SK-N-SH treated with all-trans-retinoic acid at 6 μM for 48 hours (cell line): Measurements from ENCODE around the gene RPS19BP1.

Experiments
- ATAC-seq: fragments of 200-7000 bp; cut with Tn5 transposase; 3 replicates; pipeline ENCODE4 v1.9.1; 2020; ENCODE audit warnings: mild to moderate bottlenecking, moderate library complexity
- ARNTL ChIP-seq: fragments of 450-650 bp; formaldehyde crosslinking; IDR thresholded peaks from 2 replicates; pipeline ENCODE4 v1.5.0; 2020; ENCODE audit warnings: low read depth, mild to moderate bottlenecking, moderate library complexity, borderline replicate concordance
- BACH2 ChIP-seq: fragments of 250-450 bp; sonication (Bioruptor Pico); IDR thresholded peaks from 2 replicates; pipeline ENCODE4 v1.9.0; 2021; ENCODE audit warnings: mild to moderate bottlenecking, borderline replicate concordance
- CSDC2 ChIP-seq: fragments of 250-450 bp; sonication (Bioruptor Pico); IDR thresholded peaks from 2 replicates; pipeline ENCODE4 v1.5.0; 2020; ENCODE audit warnings: mild to moderate bottlenecking, moderate library complexity
- ESRRG ChIP-seq: fragments of 250-450 bp; sonication (Bioruptor Pico); IDR thresholded peaks from 2 replicates; pipeline ENCODE4 v1.6.1; 2021; ENCODE audit warnings: mild to moderate bottlenecking
- GLIS3 ChIP-seq: fragments of 250-450 bp; sonication (Bioruptor Pico); IDR thresholded peaks from 2 replicates; pipeline ENCODE4 v1.5.0; 2020; ENCODE audit warnings: mild to moderate bottlenecking, moderate library complexity
- OSR1 ChIP-seq: fragments of 250-450 bp; sonication (Bioruptor Pico); IDR thresholded peaks from 2 replicates; pipeline ENCODE4 v1.8.0; 2022; ENCODE audit warnings: moderate library complexity, mild to moderate bottlenecking, inconsistent platforms
- PPARA ChIP-seq: fragments of 250-450 bp; sonication (Bioruptor Pico); IDR thresholded peaks from 2 replicates; pipeline ENCODE4 v1.5.0; 2020; ENCODE audit warnings: mild to moderate bottlenecking, borderline replicate concordance
- RARB ChIP-seq: fragments of 250-450 bp; sonication (Bioruptor Pico); IDR thresholded peaks from 2 replicates; pipeline ENCODE4 v1.8.0; 2021; ENCODE audit warnings: mild to moderate bottlenecking, moderate library complexity
- SNAI2 ChIP-seq: fragments of 250-450 bp; sonication (Bioruptor Pico); IDR thresholded peaks from 2 replicates; pipeline ENCODE4 v1.5.0; 2020; ENCODE audit warnings: mild to moderate bottlenecking, moderate library complexity
- TCF4 ChIP-seq: fragments of 250-450 bp; sonication (Bioruptor Pico); IDR thresholded peaks from 2 replicates; pipeline ENCODE4 v1.8.0; 2021; ENCODE audit warnings: mild to moderate bottlenecking, moderate library complexity, borderline replicate concordance
- TOX ChIP-seq: fragments of 250-450 bp; sonication (Bioruptor Pico); IDR thresholded peaks from 2 replicates; pipeline ENCODE4 v1.8.0; 2021; ENCODE audit warnings: mild to moderate bottlenecking, moderate library complexity, borderline replicate concordance
- ZC3H10 ChIP-seq: fragments of 250-450 bp; sonication (Bioruptor Pico); IDR thresholded peaks from 2 replicates; pipeline ENCODE4 v1.5.1; 2021; ENCODE audit warnings: mild to moderate bottlenecking, moderate library complexity
- ZFP30 ChIP-seq: fragments of 450-650 bp; formaldehyde crosslinking; IDR thresholded peaks from 2 replicates; pipeline ENCODE4 v1.5.0; 2022; ENCODE audit warnings: mild to moderate bottlenecking, moderate library complexity
- ZNF70 ChIP-seq: fragments of 450-650 bp; formaldehyde crosslinking; IDR thresholded peaks from 2 replicates; pipeline ENCODE4 v1.5.0; 2020; ENCODE audit warnings: mild to moderate bottlenecking, moderate library complexity
- ZNF8 ChIP-seq: fragments of 450-650 bp; formaldehyde crosslinking; IDR thresholded peaks from 2 replicates; pipeline ENCODE4 v1.5.0; 2020; ENCODE audit warnings: mild to moderate bottlenecking, moderate library complexity
- TF ChIP-seq, protein P1 (sequence below): fragments of 250-450 bp; sonication (Bioruptor Pico); IDR thresholded peaks from 2 replicates; pipeline ENCODE4 v1.5.0; 2020; ENCODE audit warnings: mild to moderate bottlenecking, moderate library complexity
- TF ChIP-seq, protein P2 (sequence below): fragments of 250-450 bp; sonication (Bioruptor Pico); IDR thresholded peaks from 2 replicates; pipeline ENCODE4 v1.5.1; 2021; ENCODE audit warnings: mild to moderate bottlenecking, moderate library complexity
- TF ChIP-seq, protein P3 (sequence below): fragments of 250-450 bp; sonication (Bioruptor Pico); IDR thresholded peaks from 2 replicates; pipeline ENCODE4 v1.5.1; 2020; ENCODE audit warnings: low read depth, mild to moderate bottlenecking, moderate library complexity
- TF ChIP-seq, protein P4 (sequence below): fragments of 250-450 bp; sonication (Bioruptor Pico); IDR thresholded peaks from 2 replicates; pipeline ENCODE4 v1.8.0; 2021; ENCODE audit warnings: low read depth, mild to moderate bottlenecking, moderate library complexity, borderline replicate concordance

The RPS19BP1 gene

DNA sequence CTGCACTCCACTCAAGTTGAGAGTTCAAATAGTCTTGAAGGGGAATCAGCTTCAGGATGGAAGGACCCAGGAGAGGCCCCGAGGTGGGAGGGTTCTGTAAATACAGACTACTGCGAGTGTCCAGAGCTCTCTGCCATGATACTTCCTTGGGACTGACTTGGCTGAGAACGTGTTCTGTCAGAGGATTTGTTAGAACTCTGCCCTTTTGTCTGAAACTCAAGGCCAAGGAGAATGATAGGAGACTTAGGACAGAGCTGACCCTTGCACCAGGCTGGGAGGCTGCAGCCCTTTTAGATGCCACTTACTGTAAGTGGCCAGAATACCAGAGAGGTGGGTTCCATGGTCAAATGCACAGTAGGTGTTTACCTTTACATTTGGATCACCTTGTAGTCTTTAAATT lies 15.1 kb downstream of the RPS19BP1 start:
- ATAC-seq = no peak
- TF ChIP-seq, protein P1, sequence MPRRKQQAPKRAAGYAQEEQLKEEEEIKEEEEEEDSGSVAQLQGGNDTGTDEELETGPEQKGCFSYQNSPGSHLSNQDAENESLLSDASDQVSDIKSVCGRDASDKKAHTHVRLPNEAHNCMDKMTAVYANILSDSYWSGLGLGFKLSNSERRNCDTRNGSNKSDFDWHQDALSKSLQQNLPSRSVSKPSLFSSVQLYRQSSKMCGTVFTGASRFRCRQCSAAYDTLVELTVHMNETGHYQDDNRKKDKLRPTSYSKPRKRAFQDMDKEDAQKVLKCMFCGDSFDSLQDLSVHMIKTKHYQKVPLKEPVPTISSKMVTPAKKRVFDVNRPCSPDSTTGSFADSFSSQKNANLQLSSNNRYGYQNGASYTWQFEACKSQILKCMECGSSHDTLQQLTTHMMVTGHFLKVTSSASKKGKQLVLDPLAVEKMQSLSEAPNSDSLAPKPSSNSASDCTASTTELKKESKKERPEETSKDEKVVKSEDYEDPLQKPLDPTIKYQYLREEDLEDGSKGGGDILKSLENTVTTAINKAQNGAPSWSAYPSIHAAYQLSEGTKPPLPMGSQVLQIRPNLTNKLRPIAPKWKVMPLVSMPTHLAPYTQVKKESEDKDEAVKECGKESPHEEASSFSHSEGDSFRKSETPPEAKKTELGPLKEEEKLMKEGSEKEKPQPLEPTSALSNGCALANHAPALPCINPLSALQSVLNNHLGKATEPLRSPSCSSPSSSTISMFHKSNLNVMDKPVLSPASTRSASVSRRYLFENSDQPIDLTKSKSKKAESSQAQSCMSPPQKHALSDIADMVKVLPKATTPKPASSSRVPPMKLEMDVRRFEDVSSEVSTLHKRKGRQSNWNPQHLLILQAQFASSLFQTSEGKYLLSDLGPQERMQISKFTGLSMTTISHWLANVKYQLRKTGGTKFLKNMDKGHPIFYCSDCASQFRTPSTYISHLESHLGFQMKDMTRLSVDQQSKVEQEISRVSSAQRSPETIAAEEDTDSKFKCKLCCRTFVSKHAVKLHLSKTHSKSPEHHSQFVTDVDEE (CRISPR knock-in tag) = no peak
- TF ChIP-seq CSDC2 (CRISPR knock-in tag) (no peak), BACH2 (CRISPR knock-in tag) (no peak), OSR1 (CRISPR knock-in tag) (no peak)
- TF ChIP-seq, protein P2, sequence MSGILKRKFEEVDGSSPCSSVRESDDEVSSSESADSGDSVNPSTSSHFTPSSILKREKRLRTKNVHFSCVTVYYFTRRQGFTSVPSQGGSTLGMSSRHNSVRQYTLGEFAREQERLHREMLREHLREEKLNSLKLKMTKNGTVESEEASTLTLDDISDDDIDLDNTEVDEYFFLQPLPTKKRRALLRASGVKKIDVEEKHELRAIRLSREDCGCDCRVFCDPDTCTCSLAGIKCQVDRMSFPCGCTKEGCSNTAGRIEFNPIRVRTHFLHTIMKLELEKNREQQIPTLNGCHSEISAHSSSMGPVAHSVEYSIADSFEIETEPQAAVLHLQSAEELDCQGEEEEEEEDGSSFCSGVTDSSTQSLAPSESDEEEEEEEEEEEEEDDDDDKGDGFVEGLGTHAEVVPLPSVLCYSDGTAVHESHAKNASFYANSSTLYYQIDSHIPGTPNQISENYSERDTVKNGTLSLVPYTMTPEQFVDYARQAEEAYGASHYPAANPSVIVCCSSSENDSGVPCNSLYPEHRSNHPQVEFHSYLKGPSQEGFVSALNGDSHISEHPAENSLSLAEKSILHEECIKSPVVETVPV = no peak
- TF ChIP-seq, protein P3, sequence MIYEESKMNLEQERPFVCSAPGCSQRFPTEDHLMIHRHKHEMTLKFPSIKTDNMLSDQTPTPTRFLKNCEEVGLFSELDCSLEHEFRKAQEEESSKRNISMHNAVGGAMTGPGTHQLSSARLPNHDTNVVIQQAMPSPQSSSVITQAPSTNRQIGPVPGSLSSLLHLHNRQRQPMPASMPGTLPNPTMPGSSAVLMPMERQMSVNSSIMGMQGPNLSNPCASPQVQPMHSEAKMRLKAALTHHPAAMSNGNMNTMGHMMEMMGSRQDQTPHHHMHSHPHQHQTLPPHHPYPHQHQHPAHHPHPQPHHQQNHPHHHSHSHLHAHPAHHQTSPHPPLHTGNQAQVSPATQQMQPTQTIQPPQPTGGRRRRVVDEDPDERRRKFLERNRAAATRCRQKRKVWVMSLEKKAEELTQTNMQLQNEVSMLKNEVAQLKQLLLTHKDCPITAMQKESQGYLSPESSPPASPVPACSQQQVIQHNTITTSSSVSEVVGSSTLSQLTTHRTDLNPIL (CRISPR knock-in tag) = no peak

DNA sequence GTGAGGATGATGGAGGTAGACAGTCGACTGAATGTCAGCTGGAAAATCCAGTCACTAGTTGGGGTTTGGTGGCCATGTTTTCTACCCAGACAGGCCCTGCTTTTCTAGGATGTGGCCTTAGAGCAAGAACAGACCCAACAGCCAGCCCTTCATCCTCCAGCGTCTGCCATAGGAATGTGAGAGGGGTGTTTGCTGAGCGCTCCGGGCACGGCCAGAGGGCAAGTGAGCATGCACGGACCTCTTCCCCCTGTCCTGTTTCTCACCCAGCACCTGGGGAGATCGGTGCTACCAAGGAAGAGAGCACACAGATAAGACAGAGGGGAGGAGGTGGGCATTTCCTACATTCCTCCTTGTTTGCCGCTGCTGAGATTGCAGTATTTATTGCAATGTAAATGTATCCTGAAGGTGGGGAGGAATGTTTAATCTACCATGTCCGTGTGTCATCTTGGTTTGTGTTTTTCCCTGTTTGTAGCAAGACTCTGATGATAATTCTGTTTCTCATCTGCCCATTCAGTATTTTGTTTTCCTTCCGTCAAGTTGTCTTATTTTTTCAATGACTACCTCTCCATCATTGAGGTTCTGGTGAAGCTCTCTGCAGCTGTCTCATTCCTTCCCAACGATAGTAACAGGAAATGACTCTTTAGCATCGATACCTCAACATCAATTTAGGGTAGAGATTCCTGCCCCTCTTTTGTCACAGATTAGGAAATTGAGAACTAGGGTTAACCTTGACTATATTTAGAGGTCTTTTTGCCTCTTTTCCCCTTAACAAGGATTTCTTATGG lies 17.1 kb downstream of the RPS19BP1 start:
- ATAC-seq = no peak
- TF ChIP-seq TCF4 (CRISPR knock-in tag) = no peak
- TF ChIP-seq TOX (CRISPR knock-in tag) = no peak
- no peak for TF ChIP-seq ARNTL
- no peak for TF ChIP-seq ZFP30
- no peak for TF ChIP-seq ZNF8 (CRISPR knock-in tag)
- TF ChIP-seq, protein P4, sequence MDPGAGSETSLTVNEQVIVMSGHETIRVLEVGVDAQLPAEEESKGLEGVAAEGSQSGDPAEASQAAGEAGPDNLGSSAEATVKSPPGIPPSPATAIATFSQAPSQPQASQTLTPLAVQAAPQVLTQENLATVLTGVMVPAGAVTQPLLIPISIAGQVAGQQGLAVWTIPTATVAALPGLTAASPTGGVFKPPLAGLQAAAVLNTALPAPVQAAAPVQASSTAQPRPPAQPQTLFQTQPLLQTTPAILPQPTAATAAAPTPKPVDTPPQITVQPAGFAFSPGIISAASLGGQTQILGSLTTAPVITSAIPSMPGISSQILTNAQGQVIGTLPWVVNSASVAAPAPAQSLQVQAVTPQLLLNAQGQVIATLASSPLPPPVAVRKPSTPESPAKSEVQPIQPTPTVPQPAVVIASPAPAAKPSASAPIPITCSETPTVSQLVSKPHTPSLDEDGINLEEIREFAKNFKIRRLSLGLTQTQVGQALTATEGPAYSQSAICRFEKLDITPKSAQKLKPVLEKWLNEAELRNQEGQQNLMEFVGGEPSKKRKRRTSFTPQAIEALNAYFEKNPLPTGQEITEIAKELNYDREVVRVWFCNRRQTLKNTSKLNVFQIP = no peak
- TF ChIP-seq ZC3H10 (CRISPR knock-in tag) = no peak
- TF ChIP-seq GLIS3 (CRISPR knock-in tag) = no peak
- TF ChIP-seq ESRRG = no peak
- no peak for TF ChIP-seq RARB (CRISPR knock-in tag)
- TF ChIP-seq OSR1 (CRISPR knock-in tag) = no peak
- TF ChIP-seq BACH2 (CRISPR knock-in tag) = no peak
- TF ChIP-seq, protein P3 (CRISPR knock-in tag) = no peak
- TF ChIP-seq PPARA (CRISPR knock-in tag) = no peak
- TF ChIP-seq ZNF70 (CRISPR knock-in tag) = no peak
- TF ChIP-seq, protein P1 (CRISPR knock-in tag) = no peak
- TF ChIP-seq SNAI2 = no peak
- TF ChIP-seq CSDC2 (CRISPR knock-in tag) = no peak
- TF ChIP-seq, all 23 proteins: peak for 0
